ENCODE results near the gene AKIP1.

The AKIP1 gene

DNA sequence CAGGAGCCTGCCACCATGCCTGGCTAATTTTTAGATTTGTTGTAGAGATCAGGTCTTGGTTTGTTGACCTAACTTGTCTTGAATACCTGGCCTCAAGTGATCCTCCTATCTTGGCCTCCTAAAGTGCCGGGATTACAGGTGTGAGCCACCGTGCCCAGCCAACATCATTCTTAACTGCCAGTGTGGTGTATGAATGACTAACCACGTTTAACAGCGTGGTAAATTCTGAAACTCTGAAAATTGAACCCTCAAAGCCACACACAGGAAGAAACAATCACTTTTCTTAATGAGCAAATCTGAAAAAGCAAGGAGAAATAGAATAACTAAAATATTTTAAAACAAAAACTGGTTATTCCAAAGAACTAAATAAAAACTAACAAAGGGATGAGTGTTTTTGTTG is 45.9 kb downstream of the AKIP1 start:
- no peak for DNase-seq (ENCODE audit: low read depth in 3 of 3, low spot score in 1 of 3)

GRCh38 chr11:8959546-8960166 is 48.7 kb downstream of the AKIP1 start:
- no peak for DNase-seq (ENCODE audit: low read depth in 3 of 3, low spot score in 1 of 3)

DNA sequence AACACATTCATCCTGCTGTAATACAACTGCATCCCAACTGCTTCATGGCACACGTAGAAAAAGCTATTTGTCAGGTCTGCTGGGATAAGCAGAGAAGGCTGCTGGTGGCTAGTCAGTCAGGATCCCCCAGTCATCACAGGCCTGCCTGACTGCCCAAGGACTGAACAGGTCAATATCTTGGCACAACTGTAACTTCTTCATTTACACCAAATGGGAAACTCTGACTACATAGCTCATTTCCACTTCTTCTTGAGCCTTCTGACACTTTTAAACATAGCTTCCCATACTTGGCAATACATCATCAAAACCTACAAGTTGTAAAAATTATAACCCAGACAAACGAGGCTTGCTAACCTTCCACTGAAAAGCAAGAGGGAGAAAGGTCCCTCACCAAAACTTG is 50.4 kb downstream of the AKIP1 start:
- DNase-seq (ENCODE audit: low read depth in 3 of 3, low spot score in 1 of 3) = no peak

DNA sequence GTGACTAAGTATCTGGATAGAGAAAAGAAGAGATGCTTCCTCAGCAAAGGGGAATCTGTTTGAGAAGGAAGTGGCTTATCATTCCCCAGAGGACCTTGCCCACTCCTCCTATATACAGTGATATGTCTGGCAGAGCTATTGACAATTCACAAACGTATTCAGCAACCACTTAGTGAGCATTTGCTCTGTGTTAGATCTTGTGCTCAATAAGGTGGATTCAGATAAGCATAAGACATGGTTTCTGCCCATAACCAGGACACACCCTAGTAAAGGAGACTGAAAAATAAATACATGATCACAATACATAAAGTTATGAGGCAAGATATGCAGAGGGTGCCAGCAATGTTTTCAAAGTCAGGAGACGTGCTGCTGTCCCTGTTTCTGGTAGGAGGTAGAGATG is 51.9 kb downstream of the AKIP1 start:
- DNase-seq (ENCODE audit: low read depth in 3 of 3, low spot score in 1 of 3) = no peak

GRCh38 chr11:8963569-8964323 is 52.8 kb downstream of the AKIP1 start:
- DNase-seq (ENCODE audit: low read depth in 3 of 3, low spot score in 1 of 3) = peak; percentile 36 to 54 (median 38)

- peak; percentile 24 to 63 (median 37) for DNase-seq (ENCODE audit: low read depth in 3 of 3, low spot score in 1 of 3)
Measured at GRCh38 chr11:8964324-8965320, 53.6 kb downstream of the AKIP1 start, which contains the start of gene TMEM9B. Gene TMEM9B (minus strand): TSS chr11:8964442. CDS start chr11:8964313, 129 bp downstream.

DNA sequence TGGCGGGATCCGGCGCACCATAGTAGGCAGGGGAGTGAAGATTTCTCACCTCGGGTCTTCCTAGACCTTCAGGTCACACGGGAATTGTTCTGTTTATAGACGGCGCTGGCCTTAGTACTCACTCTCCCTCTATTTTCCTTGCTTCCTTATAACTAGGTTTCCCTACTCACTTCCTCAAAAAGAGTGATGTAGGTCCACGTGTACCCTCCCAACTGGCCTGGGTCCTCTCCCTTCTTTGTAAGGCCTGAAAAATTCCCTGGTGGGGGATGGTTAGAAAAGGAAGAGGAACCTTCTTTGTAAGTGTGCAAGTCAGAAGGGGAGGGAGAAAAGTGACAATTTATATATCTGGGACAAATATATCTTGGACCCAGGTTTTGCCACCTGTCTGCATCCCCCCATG is 56.2 kb downstream of the AKIP1 start:
- DNase-seq (ENCODE audit: low read depth in 3 of 3, low spot score in 1 of 3) = no peak
